Measurements from ENCODE around the gene PPP1R15B.

The PPP1R15B gene

DNA sequence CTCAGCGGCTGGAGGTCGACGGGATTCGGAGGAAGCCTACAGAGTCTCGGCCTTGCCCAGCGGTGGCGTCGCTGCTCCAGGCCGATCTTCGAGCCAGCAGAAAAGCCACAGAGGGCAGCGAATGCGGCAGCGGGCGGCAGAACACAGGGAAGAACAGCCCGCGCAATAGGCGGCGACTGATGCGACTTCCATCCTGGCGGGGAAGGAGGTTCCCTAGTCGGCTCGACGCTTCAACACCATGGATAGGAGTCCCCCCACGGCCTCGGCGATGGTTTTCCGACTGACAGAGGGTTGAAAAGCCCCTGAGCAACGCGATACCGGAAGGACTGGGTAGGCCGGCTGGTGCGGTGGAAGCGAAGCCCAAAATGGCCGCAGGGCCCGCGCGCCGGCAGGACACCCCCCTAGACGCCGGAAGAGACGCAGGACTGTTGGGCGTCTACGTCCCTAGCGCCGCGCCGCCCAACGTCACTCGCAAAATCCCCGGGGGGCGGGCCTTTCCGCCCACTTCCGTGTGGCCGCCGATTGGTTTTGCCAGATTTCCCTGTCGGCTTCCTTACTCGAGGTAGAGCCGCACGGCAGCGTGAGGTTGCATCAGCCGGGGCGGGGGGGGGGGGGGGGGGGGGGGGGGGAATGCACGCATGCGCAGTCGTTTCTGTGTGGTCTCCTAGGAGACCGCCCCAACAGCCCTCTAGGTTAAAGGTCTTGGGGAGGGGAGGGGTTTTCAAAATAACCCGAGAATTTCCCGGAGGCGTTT, at the start of gene PPP1R15B:
TSS of gene PPP1R15B (minus strand) at position 367 of the 754 bp plus-strand sequence. CDS start 406 bp downstream, outside the sequence.
- DNase-seq (ENCODE audit: low spot score) = peak; percentile 97

DNA sequence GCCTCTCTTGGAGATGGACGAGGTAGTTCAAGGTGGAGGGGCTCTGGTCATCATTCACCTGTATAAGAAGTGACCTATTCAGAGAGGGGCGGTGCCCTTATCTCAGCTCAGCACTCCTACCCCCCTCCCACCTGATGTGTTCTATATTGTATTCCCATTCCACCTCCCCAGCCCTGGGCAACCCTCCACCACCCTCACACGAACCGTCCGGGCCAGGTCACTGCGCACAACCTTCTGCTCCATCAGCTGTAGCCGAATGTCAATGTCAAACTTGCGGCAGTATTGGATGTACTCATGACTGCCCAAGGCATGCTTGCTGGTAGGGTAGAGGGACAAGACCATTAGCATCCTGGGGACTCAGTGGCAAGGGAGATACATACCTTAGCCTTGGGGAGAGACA, 48.7 kb upstream of the PPP1R15B start:
- DNase-seq (ENCODE audit: low spot score) = no peak

DNA sequence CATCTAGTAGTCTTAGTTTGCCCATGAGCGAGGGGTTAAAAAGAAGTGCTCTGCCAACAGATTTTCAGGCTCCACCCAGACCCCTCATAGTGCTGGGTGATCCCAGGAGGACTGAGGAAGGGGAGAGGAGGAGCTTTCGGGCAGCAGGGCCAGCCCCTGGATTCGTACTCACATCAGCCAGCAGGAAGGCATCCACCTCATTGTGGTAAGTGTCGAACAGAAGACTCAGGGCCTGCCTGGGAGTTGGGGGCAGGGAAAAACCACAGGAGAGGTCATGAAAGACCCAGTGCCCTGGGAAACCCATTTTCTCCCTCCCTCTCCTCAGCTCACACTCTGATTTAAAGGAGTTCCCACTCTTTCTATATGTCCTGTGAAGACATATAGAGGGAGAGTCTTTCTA, 48.1 kb upstream of the PPP1R15B start:
- DNase-seq (ENCODE audit: low spot score) = no peak

DNA sequence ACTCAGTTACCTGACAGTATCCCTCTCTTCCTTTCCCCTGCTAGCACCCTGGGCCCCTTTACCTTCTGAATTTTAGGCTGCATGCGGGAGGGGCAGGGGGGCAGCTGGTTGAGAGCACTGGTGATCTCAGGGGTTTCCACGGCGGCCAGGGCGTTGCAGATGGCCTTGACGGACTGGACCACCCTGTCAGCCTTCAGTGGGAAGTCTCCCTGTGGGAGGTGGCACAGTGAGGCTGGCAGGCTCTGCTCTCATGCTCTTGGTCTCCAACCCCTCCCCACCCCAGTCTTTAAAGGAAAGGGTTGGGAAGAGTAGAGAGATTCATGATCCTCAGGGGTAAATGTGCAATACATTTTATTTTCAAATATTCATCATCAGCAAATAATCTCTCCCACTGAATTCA, 46.0 kb upstream of the PPP1R15B start:
- DNase-seq (ENCODE audit: low spot score) = no peak

DNA sequence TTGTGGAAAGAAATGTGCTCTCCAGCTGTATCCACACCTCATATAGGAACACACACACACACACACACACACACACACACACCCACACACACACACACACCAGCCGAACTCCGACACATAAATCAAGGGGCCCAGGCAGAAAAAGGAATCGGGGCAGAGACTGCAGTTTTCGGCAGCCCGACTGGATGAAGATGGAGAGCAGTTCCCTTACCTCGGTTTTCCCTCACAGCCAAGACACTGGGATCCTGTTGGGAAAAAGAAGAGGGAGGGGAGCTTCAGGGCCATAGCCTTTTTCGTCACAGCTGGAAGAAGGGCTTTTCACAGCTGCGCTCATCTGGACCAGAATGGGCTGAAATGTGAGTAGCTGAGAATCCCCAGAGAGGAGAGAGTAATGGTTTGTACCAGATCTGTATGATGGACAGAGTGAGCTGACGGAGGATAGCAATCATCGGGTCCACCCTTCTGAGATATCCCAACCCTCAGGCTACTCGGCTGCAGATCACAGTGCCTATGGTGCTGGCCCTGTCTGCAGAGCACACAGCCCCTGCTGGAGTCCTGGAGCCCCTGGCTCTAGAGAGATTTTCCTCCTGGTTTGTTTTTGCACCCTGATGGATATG, 45.3 kb upstream of the PPP1R15B start:
- no peak for DNase-seq (ENCODE audit: low spot score)

DNA sequence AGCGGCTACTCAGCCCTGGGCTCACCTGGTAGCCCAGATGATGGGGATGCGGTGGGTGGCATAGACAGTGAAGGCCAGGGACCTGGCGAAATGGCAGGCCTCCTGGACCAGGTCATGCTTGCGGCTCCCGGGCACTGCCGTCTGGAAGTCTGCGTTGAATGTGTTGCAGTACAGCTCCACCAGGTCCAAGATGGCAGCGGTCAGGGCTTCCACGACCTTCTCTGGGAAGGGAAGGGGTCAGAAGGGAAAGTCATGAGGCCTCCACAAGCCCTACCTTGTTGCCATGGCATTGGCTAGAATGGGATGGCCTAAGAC, 44.2 kb upstream of the PPP1R15B start:
- DNase-seq (ENCODE audit: low spot score) = no peak

DNA sequence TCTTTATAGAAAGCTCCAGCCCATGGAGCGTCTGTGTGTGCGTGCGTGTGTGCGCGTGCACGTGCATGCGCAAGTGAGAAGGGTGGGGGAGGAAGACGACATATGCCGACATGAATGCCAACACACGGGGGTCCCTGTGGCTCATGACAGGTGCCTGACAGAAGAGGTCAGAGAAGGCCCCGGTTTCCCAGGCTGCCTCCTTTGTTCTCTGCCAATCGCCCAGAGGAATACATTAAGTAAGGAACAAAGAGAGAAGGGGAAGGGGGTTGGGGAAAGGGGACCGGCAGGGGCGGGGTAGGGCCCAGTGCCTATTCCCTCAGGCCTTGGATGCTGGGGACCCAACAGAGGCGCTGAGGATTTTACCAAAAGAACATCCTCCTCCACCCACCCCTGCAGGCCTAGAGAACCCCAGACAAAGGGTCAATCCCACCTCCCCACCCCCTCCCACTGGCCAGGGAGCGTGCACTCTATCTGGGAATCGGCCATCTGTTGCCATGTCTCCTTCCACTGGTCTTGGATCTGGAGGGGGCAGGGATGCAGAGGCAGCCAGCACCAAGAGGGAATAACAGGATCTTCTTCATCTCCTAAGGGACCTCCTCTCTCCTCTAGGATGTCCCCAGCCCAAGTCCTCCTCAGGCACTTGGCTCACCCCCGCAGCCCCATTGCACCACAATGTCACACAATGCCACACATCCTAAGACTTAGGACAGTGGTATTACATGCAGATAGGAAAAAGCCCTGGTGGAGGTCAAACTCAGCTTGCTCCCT, 43.6 kb upstream of the PPP1R15B start:
- DNase-seq (ENCODE audit: low spot score) = no peak

DNA sequence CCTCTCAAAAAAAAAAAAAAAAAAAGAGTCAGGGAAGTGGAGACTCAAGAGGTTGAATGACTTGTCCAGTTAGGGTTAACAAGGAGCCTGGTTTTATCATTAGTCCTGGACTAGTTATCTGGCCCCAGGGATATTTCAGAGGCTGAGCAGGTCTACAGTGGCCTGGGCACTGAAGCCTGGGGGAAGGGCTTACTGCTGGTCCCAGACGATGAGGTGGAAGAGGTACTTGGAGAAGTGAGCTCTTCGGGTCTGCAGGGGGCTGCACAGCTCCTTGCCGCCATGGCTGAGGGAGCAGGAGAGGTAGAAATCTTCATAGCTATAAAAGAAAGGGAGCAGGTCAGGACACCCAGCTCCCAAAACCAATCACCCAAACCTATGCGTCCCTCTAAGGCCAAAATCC, 42.9 kb upstream of the PPP1R15B start:
- DNase-seq (ENCODE audit: low spot score) = no peak

DNA sequence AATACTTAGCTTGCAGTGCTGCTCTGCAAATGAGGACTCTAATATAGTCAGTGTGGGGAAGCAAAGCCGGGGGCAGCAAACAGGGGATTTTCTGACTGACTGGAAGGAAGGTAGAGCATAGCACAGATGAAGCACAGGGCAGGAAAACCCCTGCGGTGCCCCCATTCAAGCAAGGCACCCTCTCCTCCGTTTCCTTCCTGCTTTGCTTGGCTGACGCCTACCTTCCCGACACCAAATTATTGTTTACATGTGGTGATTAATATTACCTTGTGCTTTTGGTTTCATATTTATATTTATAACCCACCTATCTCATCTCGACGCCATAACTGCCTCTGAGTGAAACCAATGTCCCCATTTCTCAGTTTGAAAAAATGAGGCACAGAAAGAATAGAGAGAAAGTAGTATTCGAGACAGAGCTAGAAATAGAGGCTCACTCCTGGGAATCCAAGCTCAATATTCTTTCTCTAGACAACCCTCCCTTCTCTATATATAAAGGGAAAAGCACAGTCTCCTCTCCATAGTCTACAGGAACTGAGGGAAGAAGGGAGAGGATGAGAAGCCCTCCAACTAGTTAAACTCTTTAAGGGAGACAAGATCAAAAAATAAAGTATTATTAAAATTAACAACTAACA, 41.6 kb upstream of the PPP1R15B start:
- no peak for DNase-seq (ENCODE audit: low spot score)

DNA sequence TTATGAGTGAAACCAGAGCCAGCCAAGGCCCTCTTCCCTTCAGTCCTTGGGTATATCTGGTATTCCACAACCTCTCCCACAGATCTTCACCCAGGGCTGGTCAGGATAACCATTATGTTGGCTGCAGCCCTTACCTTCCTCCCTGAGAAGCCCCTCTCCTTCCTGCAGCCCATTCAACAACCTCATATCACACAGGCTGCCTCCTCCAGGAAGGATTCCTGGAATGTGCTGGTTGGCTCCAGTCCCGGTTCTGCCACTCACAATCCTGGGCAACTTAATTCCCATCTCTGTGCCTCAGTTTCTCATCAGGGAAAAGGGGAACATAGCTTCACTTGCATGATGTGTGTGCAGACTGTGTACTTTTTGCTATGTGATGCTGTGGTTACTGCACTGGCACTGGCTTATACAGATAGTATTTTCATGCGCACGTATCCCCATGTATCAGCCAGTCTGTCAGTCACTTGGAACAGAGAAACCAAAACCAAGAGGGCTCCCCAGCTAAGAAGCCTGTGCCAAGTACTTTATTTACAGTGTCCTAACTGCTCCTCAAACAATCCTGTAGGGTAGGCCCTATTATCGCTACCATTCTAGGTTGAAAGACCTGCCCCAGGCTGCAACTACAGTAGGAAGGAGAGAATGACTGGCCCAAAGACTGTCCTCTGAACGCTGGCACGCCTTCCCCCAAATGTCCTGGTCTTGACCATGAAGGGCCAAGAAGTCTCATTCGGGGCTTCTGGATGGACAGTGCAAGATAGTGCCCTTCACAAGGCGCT, 39.9 kb upstream of the PPP1R15B start:
- no peak for DNase-seq (ENCODE audit: low spot score)

DNA sequence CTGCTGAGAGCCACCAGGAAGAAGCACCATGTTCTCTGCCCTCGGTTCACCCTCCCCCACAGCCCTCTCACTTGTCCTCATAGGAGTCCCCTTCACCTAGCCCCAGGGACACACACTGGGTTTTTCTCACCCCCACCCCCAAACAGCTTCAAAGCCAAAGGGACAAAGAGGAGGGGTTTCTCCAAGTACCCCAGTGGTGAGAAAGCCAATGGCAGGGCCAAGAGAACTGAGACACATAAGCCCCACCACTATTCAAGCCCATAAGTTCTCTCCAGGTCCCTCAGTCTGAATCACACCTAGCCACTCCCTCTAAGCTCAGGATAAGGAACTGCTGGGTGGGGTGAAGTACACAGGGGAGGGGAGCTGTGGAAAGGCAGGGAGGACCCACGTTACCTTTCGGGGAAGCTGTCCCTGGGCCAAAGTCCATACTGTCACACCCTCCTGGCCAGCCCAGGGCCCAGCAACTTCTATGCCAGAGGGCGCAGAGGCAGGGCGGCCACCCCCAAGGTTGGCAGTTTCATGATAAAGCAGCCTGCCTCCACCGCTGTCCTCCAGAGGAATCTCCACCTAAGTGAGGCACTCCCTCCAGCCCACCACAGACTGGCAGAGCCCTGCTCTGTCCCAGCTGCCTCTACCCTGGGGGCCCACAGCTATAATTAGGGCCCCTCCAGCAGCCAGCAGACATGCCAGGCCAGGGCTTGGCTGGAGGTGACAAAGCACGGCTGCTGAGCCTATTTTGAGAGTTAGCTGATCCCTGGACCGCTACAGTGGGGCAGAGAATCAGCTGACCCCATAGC, 39.0 kb upstream of the PPP1R15B start:
- no peak for DNase-seq (ENCODE audit: low spot score)

DNA sequence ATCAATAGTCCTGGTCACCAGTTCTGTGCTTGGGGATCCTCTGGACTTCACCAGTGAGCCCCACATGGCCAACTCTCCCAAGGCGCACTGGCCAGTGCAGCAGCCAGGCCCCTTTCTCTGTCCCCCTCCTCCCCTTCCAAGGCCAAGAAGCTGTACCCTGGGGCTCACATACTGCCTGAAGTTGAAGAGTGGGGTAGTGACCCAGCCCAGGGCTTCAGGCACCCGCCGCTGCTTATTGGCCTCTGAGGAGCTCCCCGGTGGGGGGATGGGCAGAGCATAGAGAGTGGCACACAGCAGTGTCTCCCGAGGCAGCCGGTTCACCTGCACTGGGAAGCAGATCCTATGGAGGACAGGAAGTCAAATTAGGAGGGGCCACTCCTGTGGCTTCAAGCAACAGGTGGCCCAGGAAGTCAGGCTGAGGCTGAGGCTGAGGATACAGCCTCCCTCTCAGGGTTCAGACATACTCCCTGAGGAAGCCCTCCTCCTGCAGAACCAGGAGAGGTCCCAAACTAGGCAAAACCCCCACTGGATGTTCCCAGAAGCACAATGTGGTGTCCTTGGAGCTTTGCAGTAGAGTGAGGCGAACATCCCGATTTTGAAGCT, 38.2 kb upstream of the PPP1R15B start:
- no peak for DNase-seq (ENCODE audit: low spot score)

DNA sequence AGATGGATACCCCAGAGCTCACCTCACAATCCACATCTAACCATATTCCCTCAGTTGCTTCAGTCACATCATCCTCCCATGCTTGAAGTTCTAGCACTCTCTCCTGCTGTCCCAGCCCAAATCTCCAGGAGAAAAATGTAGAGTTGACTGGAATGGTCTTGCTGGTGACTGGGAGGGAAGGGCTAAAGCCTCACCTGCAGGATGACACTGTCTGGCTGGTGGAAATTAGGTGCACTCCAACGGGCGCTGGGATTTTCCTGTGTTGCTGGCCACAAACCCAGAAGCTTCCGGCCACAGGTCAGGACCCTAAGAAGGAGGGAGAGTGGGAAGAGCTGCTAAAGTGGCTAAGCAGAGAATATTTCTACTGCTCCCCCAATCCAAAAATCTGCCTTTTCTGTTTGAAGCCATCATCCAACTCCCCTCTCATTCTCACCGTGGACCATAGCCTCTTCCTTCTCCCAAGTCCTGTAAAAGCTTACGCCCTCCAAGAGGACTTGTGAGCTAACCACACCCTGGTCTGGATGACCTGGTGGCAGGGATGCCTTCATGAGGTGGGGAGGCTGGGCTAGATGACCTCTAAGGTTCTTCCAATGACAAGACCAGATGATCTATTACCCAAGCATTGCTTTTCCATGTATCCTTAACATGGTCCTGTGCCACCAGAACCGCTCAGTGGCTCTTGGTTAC, 37.5 kb upstream of the PPP1R15B start:
- DNase-seq (ENCODE audit: low spot score) = no peak

DNA sequence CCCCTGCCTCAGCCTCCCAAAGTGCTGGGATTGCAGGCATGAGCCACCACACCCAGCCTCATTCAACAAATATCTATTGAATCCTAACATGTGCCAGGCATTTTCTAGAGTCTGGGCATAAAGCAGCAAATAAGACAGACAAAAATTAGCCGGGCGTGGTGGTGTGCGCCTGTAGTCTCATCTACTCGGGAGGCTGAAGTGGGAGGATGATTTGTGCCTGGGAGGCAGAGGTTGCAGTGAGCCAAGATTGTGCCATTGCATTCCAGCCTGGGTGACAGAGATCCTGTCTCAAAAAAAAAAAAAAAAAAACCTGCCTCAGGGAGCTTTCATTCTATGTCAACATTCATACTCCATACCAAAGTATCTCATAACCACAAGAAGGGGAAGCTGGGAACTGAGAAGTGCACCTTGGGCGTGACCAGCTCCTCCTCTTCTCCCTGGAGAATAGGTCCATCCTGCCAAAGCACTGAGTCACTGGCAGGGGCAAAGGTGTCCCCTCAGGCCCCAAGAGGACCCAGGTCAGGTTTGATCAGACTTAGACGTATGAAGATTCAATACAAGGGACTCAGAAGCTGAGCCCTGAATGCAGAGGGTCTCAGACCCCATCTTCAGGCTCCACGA, 36.8 kb upstream of the PPP1R15B start:
- DNase-seq (ENCODE audit: low spot score) = no peak

DNA sequence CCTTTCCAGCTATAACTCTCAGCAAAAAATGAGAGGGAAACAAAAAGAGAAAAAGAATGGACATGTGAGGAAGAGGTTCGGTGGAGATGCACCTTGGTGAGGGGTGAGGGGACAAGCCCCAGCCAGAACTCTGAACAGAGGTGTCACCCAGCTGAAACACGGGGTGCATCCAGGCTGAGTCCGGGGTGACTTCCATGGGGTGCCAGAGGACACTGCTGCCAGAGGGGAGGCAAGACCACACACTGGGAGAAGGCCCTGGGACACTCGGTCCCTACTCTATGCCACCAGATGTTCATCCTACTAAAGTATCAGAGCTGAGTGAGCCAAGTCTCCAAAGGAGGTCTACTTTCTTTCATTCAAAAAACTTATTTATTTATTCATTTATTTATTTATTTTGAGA, 36.1 kb upstream of the PPP1R15B start:
- DNase-seq (ENCODE audit: low spot score) = no peak

DNA sequence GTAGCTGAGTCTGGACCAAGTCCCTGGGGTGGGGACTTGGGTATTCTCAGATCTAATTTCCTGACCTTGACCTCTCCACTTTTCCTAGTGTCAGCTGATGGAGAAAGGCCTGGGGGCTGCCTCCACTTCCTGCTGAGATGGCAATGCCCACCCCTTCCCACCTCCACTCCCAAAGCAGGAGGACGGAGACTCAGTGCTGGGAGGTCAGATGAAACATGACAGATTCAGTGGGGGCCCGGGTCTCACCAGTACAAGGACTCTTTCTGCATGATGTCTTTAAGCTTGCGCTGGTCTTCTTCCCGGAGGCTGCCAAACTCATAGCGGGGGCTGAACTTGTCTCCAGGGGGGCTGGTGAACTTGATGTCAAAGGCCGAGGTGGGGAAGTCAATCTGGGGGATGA, 35.6 kb upstream of the PPP1R15B start:
- no peak for DNase-seq (ENCODE audit: low spot score)

DNA sequence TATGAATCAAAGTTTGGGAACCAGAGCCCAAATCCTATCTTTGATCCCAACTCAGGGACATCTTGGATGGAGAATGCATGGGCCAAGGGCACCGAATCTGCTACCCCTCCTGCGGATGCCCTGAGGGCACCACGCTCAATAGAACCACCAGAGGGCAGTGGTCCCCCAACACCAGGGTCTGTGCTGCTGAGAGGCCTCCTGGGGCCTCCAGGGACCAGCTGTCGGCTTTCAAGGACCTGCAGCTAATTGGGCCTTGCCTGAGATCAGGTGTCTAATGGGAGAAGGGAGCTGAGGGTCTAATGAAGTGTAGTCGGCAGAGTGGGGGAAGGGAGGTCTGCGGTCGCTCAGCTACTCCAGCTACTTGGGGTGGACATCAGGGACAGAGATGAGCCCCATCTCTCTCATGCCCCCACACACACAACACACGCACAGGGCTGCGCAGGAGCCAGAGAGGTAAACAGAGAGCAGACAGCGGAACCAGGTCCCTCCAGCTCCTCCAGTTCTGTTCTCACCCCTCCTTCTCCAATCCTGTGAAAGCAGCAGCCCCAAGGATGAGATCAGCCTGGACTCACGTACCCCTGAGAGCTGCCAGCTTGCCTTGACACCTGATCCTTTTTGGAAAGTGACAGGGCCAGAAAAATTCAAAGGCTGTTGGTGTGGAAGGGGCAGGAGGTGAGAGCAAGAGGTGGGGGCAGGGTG, 34.9 kb upstream of the PPP1R15B start:
- DNase-seq (ENCODE audit: low spot score) = peak; percentile 33

DNA sequence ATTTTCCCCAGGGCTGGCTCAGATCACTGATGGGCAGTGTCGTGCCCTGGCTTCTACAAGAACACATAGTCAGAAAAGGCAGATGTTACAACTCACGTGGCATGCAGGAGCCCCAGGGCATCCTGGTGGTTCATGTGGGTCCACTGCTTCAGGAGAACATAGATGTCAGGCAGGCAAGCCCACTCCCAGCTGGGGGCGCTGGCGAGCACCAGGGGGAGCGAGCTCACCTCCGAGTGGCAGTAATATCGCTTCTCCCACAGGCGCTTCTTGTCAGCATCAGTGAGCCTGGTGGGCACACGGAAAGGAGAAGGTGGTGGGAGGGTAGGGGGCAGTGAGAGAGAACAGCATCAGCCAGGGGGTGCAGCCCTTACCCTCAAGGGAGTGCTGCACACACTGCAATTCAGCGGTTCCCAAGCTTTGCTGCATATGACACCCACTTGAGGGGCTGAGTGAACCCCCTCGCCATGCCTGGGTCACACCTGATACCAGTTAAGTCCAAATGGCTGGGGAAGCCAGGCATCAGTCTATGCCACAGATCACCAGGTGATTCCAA, 34.3 kb upstream of the PPP1R15B start:
- peak; percentile 23 for DNase-seq (ENCODE audit: low spot score)
